GM19240 (cell line): ENCODE data around the gene FAM98C.

Source experiments
- DNase-seq: peaks from one replicate; pipeline ENCODE4 v3.0.0; 2011; ENCODE audit warnings: low spot score; ENCODE audit not compliant: insufficient read length

The FAM98C gene

GRCh38 chr19:38452430-38453366 lies 49.8 kb downstream of the FAM98C start:
- DNase-seq, result no peak

GRCh38 chr19:38453596-38453995 lies 50.7 kb downstream of the FAM98C start:
- DNase-seq, result no peak

- DNase-seq, result no peak
Measured at GRCh38 chr19:38455031-38455430, 52.1 kb downstream of the FAM98C start.

- no peak for DNase-seq
Measured at GRCh38 chr19:38457202-38457601, 54.3 kb downstream of the FAM98C start.

- DNase-seq, result no peak
Measured at GRCh38 chr19:38457690-38458405, 55.0 kb downstream of the FAM98C start.
